Right cardiac atrium (tissue), 5 donors: ENCODE measurements around the gene FXYD5. TPM values are rescaled to one million over a fixed set of nuclear protein-coding genes. Genes with fewer than 3 reads are reported as not detected.

Experiments
- ATAC-seq, 2 donors: fragments of 200-7000 bp; cut with Tn5 transposase; one replicate each; pipeline versions ENCODE4 v1.8.0 to v1.9.1; 2020; ENCODE audit warnings: moderate library complexity in 2 of 2, mild to moderate bottlenecking in 1 of 2
- DNase-seq, 3 donors: peaks; one replicate each; pipeline ENCODE4 v3.0.0-alpha.2; 2020
- H3K27ac ChIP-seq: one replicate; pipeline ENCODE4 v1.5.1; 2013; ENCODE audit warnings: mild to moderate bottlenecking, low read length, control low read depth, moderate library complexity
- H3K27me3 ChIP-seq: one replicate; pipeline ENCODE4 v1.6.1; 2013; ENCODE audit not compliant: control insufficient read depth, insufficient read depth
- H3K4me1 ChIP-seq: one replicate; pipeline ENCODE4 v1.6.1; 2013; ENCODE audit warnings: low read length; ENCODE audit not compliant: control insufficient read depth, insufficient read depth
- H3K4me3 ChIP-seq: one replicate; pipeline ENCODE4 v1.5.1; 2013; ENCODE audit warnings: low read length, control low read depth
- H3K9me3 ChIP-seq: one replicate; pipeline ENCODE4 v1.6.1; 2013; ENCODE audit warnings: low read length; ENCODE audit not compliant: control insufficient read depth
- WGBS: extraction: QIAGEN DNeasy Blood & Tissue Kit; methylation state at CpG from one replicate; pipeline ENCODE4 v1.1.7; 2013; 5-methylcytosine and 5-hydroxymethylcytosine counted together
- intact Hi-C, 4 donors: fragments of 100-400 bp; cut with DNase I; formaldehyde crosslinking; loops; one replicate each; pipeline versions ENCODE4 v1.11.0 to v1.14.0; 2022 to 2023
- polyA plus RNA-seq: library from polyadenylated mRNA; stranded (reverse); fragments of 200-250 nt; gene quantifications from one replicate; pipeline ENCODE4 v1.2.3, GENCODE V29; 2013
- total RNA-seq, 4 donors: library from RNA; stranded (reverse); fragmentation: NEBNext Ultra II Directional; extraction: Animal tissue kit (Norgen Biotek cat#: 25700); gene quantifications; one replicate each; pipeline ENCODE4 v1.2.1, GENCODE V29; 2021
- donor health status: healthy with polysubstance abuse.
- donor health status: DM: no; HTN: yes; CAD: no.
- donor health status: DM: no; HTN: no; CAD: no.
- donor health status: DM: no; HTN: yes; CAD: no; lungs with severe emphysema.
- donor health status: DM: yes; HTN: yes; CAD: no.

Gene FXYD5
- total and polyA plus RNA-seq, 5 donors: 22.5 to 46.3 (median 31.1) TPM

- no peak for DNase-seq
- Histone ChIP-seq H3K4me3 (no peak overlapping the region), H3K4me1 (no peaks in the 10 kb centered on the region), H3K9me3 (peaks cover 2% of the 10 kb centered on the region), H3K27me3 (no peaks in the 10 kb centered on the region), H3K27ac (no peak overlapping the region)
- intact Hi-C loops: no loop called here
- peak; percentile 19 to 79 for ATAC-seq
- WGBS: 73% methylated on average over 7 of the region's 7 CpGs
Observed at GRCh38 chr19:35170359-35171061, 16.0 kb downstream of the FXYD5 start.

DNA sequence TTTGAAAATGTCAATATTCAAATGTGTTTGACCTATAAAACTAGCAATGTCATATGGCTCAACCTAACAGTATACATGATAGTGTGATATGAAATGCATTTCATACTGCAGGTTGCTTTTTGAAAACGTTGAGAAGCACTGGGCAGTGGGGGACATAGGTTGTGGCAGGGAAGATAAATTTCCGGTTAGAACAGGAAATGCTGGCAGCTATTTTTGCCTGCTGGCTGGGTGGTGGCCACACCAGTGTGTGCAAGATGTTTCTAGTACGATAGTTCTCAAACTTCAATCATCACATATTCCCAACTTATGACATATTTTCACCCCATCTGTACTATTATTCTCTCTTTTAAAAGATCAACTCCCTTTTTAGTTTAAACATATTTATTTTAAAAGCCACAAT is 17.2 kb downstream of the FXYD5 start:
- DNase-seq (no peak), ATAC-seq (no peak)
- H3K9me3 ChIP-seq: peaks cover under 1% of the 10 kb centered on the region
- WGBS: 30% methylated on average over 3 of the region's 3 CpGs
- H3K4me1 ChIP-seq: no peaks in the 10 kb centered on the region
- no peak overlapping the region for H3K4me3 ChIP-seq
- H3K27ac ChIP-seq: no peak overlapping the region
- intact Hi-C loops: no loop called here
- no peaks in the 10 kb centered on the region for H3K27me3 ChIP-seq

DNA sequence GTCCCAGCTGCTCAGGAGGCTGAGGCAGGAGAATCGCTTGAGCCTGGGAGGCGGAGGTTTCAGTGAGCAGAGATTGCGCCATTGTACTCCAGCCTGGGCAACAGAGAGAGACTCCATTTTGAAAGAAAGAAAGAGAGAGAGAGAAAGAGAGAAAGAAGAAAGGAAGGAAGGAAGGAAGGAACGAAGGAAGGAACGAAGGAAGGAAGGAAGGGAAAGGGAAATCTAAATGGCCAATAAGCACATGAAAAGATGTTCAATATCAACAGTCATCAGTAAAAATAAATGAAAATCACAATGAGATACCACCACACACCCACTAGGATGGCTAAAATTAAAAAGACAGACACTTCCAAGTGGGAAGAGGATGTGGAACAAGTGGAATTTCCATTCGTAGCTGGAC is 19.7 kb downstream of the FXYD5 start:
- Histone ChIP-seq H3K27me3 (no peaks in the 10 kb centered on the region), H3K9me3 (no peaks in the 10 kb centered on the region), H3K4me1 (no peaks in the 10 kb centered on the region), H3K27ac (no peak overlapping the region), H3K4me3 (no peak overlapping the region)
- ATAC-seq (no peak), DNase-seq (no peak)
- intact Hi-C loops: no loop called here
- 87% methylated on average over 6 of the region's 6 CpGs for WGBS

GRCh38 chr19:35176181-35176570 is 21.6 kb downstream of the FXYD5 start:
- Histone ChIP-seq H3K4me3 (no peak overlapping the region), H3K27ac (no peak overlapping the region), H3K9me3 (no peaks in the 10 kb centered on the region), H3K4me1 (no peaks in the 10 kb centered on the region), H3K27me3 (no peaks in the 10 kb centered on the region)
- DNase-seq: no peak
- ATAC-seq: no peak
- intact Hi-C loops: no loop called here
- 69% methylated on average over 3 of the region's 3 CpGs for WGBS

DNA sequence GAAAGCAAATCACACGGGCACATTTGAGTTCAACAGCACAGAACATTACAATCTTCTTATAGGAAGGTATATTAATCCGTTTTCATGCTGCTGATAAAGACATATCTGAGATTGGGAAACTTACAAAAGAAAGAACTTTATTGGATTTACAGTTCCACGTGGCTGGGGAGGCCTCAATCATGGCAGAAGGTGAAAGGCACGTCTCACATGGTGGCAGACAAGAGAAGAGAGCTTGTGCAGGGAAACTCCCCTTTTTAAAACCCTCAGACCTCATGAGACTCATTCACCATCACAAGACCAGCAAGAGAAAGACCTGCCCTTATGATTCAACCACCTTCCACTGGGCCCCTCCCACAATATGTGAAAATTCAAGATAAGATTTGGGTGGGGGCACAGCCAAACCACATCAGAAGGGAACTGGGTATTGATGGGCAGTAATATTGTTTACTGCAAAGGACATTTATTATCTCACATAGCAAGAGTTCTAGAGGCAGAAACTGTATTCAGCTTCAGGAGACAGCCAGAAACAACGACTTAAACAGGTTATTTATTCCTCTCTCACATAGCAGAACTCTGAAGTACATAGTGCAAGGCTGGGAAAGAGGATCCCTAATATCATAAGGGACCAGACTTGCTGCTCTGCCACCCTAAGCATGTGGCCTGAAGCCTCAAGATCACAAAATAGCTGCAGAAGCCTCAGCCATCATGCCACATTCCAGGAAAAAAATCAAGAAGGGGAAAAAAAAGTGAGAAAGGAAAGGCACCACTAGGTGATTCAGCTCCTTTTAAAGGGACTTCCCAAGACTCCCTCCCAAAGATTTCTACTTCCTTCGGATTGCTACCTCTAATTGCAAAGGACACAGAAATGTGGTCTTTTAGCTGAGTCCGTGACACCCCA is 23.1 kb downstream of the FXYD5 start:
- Histone ChIP-seq H3K27me3 (no peaks in the 10 kb centered on the region), H3K9me3 (no peaks in the 10 kb centered on the region), H3K4me3 (no peak overlapping the region), H3K4me1 (no peaks in the 10 kb centered on the region), H3K27ac (no peak overlapping the region)
- intact Hi-C loops: no loop called here
- WGBS: 76% methylated on average over 7 of the region's 7 CpGs
- DNase-seq (no peak), ATAC-seq (no peak)

DNA sequence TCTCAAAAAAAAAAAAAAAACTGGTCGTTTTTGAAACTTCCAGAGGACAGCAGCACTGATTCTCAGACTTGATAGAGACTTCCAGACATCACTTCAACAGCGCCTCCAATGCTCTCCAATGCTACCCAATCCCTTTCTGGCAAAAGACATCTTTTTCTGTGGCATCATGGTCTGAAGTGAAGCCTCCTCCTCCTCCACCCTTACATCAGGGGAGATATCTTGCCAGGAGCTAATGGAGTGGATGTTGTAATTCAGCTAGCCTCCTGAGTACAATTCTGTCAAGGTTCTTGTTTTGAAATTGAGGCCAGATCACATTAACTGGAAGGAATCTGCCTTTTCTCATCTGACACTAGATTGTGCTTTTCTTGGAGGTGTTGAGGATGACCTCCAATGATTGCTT is 24.2 kb downstream of the FXYD5 start:
- no peak for ATAC-seq

GRCh38 chr19:35179830-35180229 is 25.3 kb downstream of the FXYD5 start:
- H3K27ac ChIP-seq: no peak overlapping the region
- H3K27me3 ChIP-seq: no peaks in the 10 kb centered on the region
- ATAC-seq (no peak), DNase-seq (no peak)
- H3K9me3 ChIP-seq: no peaks in the 10 kb centered on the region
- H3K4me1 ChIP-seq: no peaks in the 10 kb centered on the region
- 76% methylated on average over 3 of the region's 3 CpGs for WGBS
- intact Hi-C loops: no loop called here
- H3K4me3 ChIP-seq: no peak overlapping the region

More for the DNA sequence above, 24.2 kb downstream of the FXYD5 start:
- DNase-seq: no peak
- Histone ChIP-seq H3K4me3 (no peak overlapping the region), H3K4me1 (no peaks in the 10 kb centered on the region), H3K9me3 (no peaks in the 10 kb centered on the region), H3K27ac (no peak overlapping the region), H3K27me3 (no peaks in the 10 kb centered on the region)
- intact Hi-C loops: no loop called here
- 61% methylated on average over 2 of the region's 2 CpGs for WGBS

DNA sequence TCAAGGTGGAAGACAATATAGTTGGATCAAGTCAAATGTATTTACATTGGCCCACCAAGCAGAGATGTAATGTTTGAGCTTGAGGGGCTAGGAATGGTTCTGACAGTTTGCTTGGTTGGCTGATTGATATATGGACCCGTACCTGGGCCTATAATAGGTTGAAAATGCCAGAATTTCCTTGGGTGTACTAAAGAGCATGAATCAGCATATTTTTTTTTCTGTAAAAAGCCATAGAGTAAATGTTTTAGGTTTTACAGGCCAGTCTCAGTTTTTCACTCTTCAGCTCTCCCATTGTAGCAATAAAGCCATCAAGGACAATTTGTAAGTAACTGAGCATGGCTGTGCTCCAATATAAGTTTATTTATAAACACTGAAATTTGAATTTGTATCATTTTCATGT is 26.9 kb downstream of the FXYD5 start:
- intact Hi-C loops: no loop called here
- DNase-seq: no peak

DNA sequence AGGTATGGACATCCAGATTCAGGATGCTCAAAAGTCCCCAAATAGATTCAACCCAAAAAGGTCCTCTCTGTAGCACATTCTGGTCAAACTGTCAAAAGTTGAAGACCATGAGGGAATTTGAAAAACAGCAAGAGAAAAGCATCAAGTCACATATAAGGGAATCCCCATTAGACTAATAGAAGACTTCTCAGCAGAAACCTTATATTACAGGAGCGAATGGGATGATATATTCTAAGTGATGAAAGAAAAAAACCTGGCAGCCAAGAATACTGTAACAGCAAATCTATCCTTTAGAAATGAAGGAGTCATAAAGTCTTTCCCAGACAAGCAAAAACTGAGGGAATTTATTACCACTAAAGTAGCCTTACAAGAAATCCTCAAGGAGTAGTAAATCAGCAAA is 29.7 kb downstream of the FXYD5 start:
- intact Hi-C loops: no loop called here
- Histone ChIP-seq H3K27ac (no peak overlapping the region), H3K4me1 (no peaks in the 10 kb centered on the region), H3K4me3 (no peak overlapping the region), H3K9me3 (no peaks in the 10 kb centered on the region), H3K27me3 (no peaks in the 10 kb centered on the region)
- ATAC-seq: no peak
- DNase-seq: no peak
- WGBS: 82% methylated on average over 1 of the region's 1 CpG

More for the DNA sequence above, 26.9 kb downstream of the FXYD5 start:
- H3K4me1 ChIP-seq: no peaks in the 10 kb centered on the region
- H3K27ac ChIP-seq: no peak overlapping the region
- no peaks in the 10 kb centered on the region for H3K9me3 ChIP-seq
- H3K4me3 ChIP-seq: no peak overlapping the region
- ATAC-seq: no peak
- H3K27me3 ChIP-seq: no peaks in the 10 kb centered on the region
- 81% methylated on average over 1 of the region's 1 CpG for WGBS

DNA sequence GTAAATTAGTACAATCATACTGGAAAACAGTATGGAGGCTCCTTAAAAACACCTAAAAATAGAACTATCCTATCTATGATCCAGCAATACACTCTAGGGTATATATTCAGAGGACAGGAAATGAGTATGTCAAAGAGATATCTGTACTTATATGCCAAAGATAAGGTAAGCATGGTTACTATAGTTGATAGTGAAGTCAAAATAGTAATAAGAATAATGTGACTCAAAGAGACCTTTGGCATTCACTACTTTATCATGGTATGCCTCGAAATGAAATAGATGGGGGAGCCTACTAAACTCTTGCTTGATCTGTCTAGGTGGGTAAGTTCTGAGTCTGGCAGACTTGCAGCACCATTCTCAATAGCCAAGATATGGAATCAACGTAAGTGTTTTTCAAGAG is 30.3 kb downstream of the FXYD5 start:
- H3K9me3 ChIP-seq: no peaks in the 10 kb centered on the region
- H3K27ac ChIP-seq: no peak overlapping the region
- intact Hi-C loops: no loop called here
- WGBS: 74% methylated on average over 2 of the region's 2 CpGs
- no peaks in the 10 kb centered on the region for H3K4me1 ChIP-seq
- no peaks in the 10 kb centered on the region for H3K27me3 ChIP-seq
- ATAC-seq: no peak
- DNase-seq: no peak
- no peak overlapping the region for H3K4me3 ChIP-seq
